GM19099 (cell line): Measurements from ENCODE around the gene LDLRAD4.

Experiments used
- POLR2A ChIP-seq: IDR thresholded peaks from 3 replicates; pipeline ENCODE4 v1.6.1; 2011; ENCODE audit warnings: low read depth; ENCODE audit not compliant: insufficient read length; ENCODE audit errors: extremely low read depth

Gene LDLRAD4

DNA sequence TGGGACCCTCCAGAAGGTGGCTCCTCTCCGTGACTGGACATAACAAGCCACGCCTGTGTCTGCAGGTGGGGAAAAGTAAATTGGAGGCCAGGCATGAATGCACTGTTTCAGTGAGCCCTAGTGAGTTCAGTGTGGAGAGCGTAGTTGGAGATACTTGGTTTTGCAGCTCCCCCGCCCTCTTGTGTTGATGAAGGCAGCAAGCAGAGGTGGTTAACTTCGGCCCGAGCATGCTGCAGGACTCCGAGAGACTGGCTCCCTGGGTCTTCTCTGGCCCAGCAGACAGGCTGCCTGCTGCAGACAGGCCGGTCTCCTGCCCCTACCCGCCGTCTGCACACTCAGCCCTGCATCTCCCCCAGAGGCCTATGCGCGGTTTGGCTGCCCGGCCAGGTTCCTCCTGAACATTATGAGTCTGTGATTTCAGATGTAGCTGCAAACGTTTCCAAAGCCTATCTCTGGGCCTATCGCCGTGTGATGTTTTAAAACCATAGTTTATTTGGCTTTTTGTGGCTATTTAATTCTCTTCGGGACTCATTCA lies 102.4 kb downstream of the LDLRAD4 start:
- no peak for TF ChIP-seq POLR2A

- no peak for TF ChIP-seq POLR2A
Measured at GRCh38 chr18:13321923-13322322, 103.4 kb downstream of the LDLRAD4 start.

- TF ChIP-seq POLR2A, result no peak
Measured at GRCh38 chr18:13323186-13323585, 104.6 kb downstream of the LDLRAD4 start.

- no peak for TF ChIP-seq POLR2A
Measured at GRCh38 chr18:13324880-13325279, 106.3 kb downstream of the LDLRAD4 start.

- no peak for TF ChIP-seq POLR2A
Measured at GRCh38 chr18:13328213-13328612, 109.7 kb downstream of the LDLRAD4 start.

DNA sequence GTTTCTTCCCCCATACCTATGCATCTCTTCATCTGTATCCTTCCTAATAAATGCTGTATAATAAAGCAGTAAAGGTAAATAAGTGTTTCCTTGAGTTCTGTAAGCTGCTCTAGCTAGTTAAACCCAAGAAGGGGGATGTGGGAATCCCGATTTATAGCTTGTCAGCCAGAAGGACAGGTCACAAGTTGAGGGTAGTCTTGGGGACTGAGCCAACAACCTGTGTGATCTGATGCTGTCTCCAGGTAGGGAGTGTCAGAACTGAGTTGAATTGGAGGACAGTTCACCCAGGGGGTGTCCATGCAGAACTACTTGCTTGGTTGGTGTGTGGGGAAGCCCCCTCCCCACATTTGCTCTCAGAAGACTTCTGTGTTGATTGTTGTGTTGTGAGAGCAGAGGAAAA lies 112.4 kb downstream of the LDLRAD4 start:
- TF ChIP-seq POLR2A, result no peak

DNA sequence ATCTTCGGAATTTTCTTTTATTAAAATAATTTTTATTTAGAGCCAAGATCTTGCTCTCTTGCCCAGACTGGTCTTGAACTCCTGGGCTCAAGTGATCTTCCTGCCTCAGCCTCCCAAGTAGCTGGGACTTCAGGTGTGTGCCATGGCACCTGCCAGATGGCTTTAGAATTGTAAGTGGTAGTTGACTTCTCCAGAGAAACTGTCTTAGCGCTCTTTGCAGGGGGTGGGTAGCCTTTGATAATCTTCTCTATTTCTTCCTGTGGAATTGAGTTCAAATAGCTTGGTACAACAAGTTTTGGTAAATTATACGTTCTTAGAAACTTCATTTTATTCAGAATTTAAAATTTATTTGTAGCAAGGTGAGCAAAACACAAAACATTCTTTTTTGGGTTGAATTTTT lies 113.3 kb downstream of the LDLRAD4 start:
- TF ChIP-seq POLR2A, result no peak

- TF ChIP-seq POLR2A, result no peak
Measured at GRCh38 chr18:13332874-13333273, 114.3 kb downstream of the LDLRAD4 start.

- TF ChIP-seq POLR2A, result no peak
Measured at GRCh38 chr18:13335903-13336302, 117.3 kb downstream of the LDLRAD4 start.

DNA sequence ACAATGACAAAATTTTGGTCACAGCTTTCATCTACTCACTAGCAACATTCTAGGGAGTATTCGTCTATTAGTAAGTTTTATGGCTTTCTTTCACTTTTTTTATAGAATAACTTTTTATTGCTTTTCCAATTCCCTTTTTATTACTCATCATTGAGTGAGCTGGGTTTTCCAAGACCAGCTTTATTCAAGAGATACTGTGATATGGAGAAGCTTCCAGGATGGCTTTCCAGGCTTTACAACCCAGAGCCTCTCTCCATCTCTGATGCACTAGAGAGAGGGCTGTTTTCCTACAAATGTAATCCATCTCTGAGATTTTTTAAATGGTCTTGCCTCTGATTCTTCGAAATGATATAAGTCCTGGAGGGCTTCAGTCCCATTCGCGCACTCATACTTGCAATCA lies 118.3 kb downstream of the LDLRAD4 start:
- no peak for TF ChIP-seq POLR2A

DNA sequence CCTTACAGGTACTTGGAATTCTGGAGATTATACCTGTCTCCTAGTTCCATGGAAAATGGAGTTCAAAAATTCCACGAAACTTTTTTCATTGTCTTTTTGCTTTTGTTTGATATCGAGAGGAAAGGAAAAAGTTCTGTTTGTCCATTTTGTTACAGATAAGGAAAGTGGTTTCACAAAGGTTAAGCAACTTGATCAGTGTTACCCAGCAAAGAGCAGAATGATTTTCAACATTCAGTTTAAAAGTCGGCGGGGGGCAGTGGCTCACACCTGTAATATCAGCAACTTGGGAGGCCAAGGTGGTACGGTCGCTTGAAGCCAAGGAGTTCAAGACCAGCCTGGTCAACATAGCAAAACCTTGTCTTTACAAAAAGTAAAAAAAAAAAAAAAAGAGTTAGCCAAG lies 118.8 kb downstream of the LDLRAD4 start:
- TF ChIP-seq POLR2A, result no peak

DNA sequence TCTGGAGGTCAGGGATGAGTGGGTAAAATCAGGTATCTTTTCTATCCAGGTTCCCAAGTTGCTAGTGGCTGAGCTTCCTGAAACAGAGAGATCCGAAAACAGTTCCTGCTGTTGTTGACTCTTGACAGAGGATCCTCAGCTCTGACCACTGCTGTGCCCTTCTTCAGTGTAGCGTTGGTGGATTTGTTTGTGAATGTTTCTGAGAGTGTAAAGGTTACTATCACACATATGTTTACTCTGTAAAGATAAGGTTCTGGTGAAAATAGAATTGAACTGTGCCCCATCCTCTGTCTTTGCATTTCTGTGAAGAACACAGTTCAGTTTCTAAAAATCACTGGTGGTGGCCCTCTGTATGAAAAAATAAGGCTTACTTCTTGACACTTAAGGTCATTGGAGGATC lies 119.8 kb downstream of the LDLRAD4 start:
- no peak for TF ChIP-seq POLR2A

- no peak for TF ChIP-seq POLR2A
Measured at GRCh38 chr18:13339653-13340052, 121.1 kb downstream of the LDLRAD4 start.

DNA sequence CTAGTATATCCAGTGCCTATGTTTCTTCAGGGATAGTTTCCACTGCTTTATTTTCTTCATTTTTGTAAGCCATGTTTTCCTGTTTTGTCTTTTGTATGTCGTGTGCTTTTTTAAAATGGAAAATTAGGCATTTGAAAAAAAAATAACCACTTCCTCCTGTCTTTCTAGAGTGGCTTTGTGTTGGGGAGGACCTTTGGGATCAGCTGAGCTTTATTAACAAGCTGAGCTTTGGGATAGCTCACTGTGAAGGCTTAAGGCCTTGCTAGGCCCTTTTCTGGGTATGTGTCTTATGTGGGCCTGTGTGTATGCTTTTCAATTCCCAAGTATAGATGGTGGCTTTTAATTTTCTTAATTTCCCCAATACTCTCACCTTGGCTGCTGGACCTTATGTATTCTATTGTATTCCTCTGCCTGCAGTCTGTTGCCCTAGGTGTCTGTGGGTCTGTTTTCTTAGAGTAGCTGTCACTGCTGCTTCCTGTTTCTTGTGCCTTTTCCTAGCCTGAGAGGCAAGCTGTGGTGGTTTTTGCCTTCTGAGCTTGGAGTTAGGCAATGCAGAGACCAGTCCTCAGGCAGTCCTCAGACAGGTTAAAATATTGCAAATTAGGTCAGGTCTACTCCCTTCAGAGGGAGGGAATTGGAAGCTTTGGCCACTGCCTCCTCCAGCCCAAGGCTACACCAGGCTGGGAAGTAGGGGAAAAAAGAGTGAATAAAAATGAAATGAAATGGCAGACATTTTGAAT lies 134.7 kb downstream of the LDLRAD4 start:
- no peak for TF ChIP-seq POLR2A

GRCh38 chr18:13354402-13354801 lies 135.8 kb downstream of the LDLRAD4 start:
- TF ChIP-seq POLR2A, result no peak

DNA sequence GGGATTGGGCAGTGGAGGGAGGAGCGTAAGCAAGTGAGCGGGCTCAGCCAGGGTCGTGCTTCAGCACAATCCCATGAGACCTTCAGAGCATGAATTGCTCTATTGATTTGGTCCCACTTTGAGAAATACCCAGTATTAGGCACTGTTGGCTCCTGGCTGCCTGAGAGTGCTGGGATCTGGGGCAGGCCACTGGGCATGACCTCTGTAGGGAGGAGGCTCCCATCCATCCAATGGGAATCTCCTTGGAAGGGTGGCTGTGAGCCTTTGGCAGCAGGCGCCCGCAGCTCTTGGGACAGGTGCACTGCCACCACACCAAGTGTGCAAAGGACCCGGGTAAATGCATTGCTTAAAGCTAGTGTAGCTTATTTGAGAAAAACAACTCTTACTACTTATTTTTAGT lies 137.5 kb downstream of the LDLRAD4 start:
- no peak for TF ChIP-seq POLR2A

DNA sequence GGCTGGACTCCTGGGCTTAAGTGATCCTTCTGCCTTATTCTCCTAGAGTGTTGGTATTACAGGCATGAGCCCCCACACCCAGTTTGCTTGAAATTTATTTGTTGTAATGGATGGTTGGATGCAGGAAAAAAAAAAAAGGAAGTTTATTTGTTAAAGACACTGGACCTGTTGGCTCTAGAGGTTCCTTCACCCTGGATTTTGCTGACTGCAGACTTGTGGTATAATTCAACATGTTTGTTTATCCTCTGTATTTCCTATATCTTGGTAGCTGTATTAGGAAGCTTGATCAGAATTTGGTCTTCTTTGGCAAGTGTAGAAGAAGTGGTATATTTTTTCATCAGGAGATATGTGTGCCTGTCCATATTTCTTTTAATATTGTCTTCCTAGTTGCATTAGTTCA lies 138.7 kb downstream of the LDLRAD4 start:
- TF ChIP-seq POLR2A, result no peak

DNA sequence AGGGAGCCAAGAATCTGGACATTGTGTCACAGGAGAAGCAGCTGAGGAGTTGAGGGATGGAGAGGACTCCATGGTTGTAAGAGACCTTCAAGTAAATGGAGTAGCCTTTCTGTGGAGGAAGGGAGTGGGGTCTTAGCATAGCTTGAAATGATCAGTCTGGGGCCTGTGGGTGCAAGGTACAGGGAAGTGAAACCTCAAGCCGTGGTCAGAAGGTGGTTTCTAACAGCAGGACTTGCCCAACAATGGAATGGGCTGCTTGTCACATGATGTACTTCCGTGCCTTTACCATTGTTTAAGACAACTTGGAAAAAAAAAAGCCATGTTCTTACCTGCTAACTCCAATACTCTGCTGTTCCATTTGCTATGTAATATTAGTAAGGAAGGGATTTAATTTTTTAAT lies 140.7 kb downstream of the LDLRAD4 start:
- no peak for TF ChIP-seq POLR2A

DNA sequence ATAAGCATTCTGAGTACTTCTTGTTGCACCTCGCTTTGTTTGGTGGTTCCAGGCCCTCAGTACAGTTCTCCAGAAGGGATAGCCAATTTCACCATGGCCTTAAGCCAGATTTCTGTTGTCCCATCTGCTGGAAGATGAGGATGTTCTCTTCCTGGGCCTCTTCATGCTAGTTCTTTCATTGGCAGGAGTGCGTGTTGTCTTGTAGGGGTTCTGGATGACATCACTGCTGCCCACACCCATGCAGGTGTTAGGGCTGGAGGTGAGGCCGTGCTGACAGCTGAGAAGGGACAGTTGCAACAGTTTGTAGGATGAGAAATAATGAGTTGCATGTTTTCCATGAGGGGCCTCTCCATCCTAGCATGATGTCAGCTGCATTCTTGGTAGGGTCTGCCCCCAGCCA lies 142.9 kb downstream of the LDLRAD4 start:
- no peak for TF ChIP-seq POLR2A
